ENCODE measurements around the gene MTHFD2L. TPM values are rescaled to one million over a fixed set of nuclear protein-coding genes. Genes with fewer than 3 reads are reported as not detected.

MTHFD2L gene
- total and polyA plus RNA-seq, 9 of the 15 experiments (the other 6 are each of a cell fraction or from before 2014, with no cell fraction given) = 10.0 to 39.0 (median 26.0) TPM

GRCh38 chr4:74297539-74297938 lies 139.6 kb downstream of the MTHFD2L start (continued):
- TF ChIP-seq HOMEZ (CRISPR knock-in tag; IDR thresholded peaks at IDR 0.05) (no peak), SMARCB1 (IDR thresholded peaks at IDR 0.05; ENCODE audit: insufficient read length, low read depth) (no peak), KDM2B (CRISPR knock-in tag; IDR thresholded peaks at IDR 0.05) (no peak)

- H3K79me2 ChIP-seq (ENCODE audit: control insufficient read depth, insufficient read depth, low read length) = peaks cover 95% of the 10 kb centered on the region
- no peaks in the 10 kb centered on the region for H3K9me1 ChIP-seq (ENCODE audit: control insufficient read depth, insufficient read depth, low read length)
- no peak overlapping the region for H3K4me3 ChIP-seq
- BruUV-seq (replicated peaks) = no TSS peak
- H2AFZ ChIP-seq (ENCODE audit: low read depth, low read length) = no peak overlapping the region
- FAIRE-seq (no peak), ATAC-seq (no peak), DNase-seq (ENCODE audit: extremely low read depth in 1 of 4, low spot score in 3 of 4) (no peak)
- no peaks in the 10 kb centered on the region for H3K27me3 ChIP-seq (ENCODE audit: control insufficient read depth in 2 of 2, insufficient read depth in 2 of 2, low read length in 2 of 2)
- H4K20me1 ChIP-seq (replicated peaks; ENCODE audit: control insufficient read depth, insufficient read depth, low read length) = no peaks in the 10 kb centered on the region
- no peak overlapping the region for H3K9ac ChIP-seq (ENCODE audit: insufficient read depth in 1 of 2, low read depth in 2 of 2, low read length in 2 of 2)
- H3K4me1 ChIP-seq (replicated peaks in 1 of 2; ENCODE audit: control insufficient read depth in 2 of 2, insufficient read depth in 2 of 2, low read length in 2 of 2) = no peaks in the 10 kb centered on the region
- WGBS (ENCODE audit: insufficient coverage, low coverage, missing lambda C conversion rate) = 63% methylated on average over 4 of the region's 4 CpGs
- CTCF ChIA-PET (ENCODE audit: low intra/inter-chr PET ratio) = no interaction called here
- H3K4me2 ChIP-seq (ENCODE audit: insufficient read depth, low read length) = no peak overlapping the region
- POLR2A ChIA-PET = no interaction called here
- H3K27ac ChIP-seq (ENCODE audit: extremely low read depth, low read depth, low read length) = no peak overlapping the region
- intact Hi-C loops (cut with micrococcal nuclease) = no loop called here
- H3K9me3 ChIP-seq (replicated peaks; ENCODE audit: control insufficient read depth, insufficient read depth, low read depth, low read length) = no peaks in the 10 kb centered on the region
- peaks cover 20% of the 10 kb centered on the region; the same call in 1 of the 3 replicates for H3K36me3 ChIP-seq (ENCODE audit: control insufficient read depth, insufficient read depth, low read length)
- in situ Hi-C loops (cut with MboI) = no loop called here
- TF ChIP-seq CREBBP (IDR thresholded peaks at IDR 0.05; ENCODE audit: low read depth, low read length) (no peak), POLR2H (tag; IDR thresholded peaks at IDR 0.05; ENCODE audit: low read depth) (no peak), HLTF (IDR thresholded peaks at IDR 0.05) (no peak), ZNF316 (IDR thresholded peaks at IDR 0.05) (peak; percentile 77), ZMIZ1 (IDR thresholded peaks at IDR 0.05; ENCODE audit: low read depth in 2 of 2, low read length in 2 of 2) (no peak)
- TF ChIP-seq, protein P1, sequence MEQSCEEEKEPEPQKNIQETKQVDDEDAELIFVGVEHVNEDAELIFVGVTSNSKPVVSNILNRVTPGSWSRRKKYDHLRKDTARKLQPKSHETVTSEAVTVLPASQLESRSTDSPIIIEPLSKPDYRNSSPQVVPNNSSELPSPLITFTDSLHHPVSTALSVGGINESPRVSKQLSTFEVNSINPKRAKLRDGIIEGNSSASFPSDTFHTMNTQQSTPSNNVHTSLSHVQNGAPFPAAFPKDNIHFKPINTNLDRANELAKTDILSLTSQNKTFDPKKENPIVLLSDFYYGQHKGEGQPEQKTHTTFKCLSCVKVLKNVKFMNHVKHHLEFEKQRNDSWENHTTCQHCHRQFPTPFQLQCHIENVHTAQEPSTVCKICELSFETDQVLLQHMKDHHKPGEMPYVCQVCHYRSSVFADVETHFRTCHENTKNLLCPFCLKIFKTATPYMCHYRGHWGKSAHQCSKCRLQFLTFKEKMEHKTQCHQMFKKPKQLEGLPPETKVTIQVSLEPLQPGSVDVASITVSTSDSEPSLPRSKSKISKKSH (CRISPR knock-in tag; IDR thresholded peaks at IDR 0.05) = no peak
- TF ChIP-seq, protein P2, sequence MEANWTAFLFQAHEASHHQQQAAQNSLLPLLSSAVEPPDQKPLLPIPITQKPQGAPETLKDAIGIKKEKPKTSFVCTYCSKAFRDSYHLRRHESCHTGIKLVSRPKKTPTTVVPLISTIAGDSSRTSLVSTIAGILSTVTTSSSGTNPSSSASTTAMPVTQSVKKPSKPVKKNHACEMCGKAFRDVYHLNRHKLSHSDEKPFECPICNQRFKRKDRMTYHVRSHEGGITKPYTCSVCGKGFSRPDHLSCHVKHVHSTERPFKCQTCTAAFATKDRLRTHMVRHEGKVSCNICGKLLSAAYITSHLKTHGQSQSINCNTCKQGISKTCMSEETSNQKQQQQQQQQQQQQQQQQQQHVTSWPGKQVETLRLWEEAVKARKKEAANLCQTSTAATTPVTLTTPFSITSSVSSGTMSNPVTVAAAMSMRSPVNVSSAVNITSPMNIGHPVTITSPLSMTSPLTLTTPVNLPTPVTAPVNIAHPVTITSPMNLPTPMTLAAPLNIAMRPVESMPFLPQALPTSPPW (CRISPR knock-in tag; IDR thresholded peaks at IDR 0.05) = no peak
- TF ChIP-seq, protein P3, sequence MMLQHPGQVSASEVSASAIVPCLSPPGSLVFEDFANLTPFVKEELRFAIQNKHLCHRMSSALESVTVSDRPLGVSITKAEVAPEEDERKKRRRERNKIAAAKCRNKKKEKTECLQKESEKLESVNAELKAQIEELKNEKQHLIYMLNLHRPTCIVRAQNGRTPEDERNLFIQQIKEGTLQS (IDR thresholded peaks at IDR 0.05) = peak; percentile 41; the same call in 1 of the 2 replicates
- TF ChIP-seq, protein P3 (CRISPR knock-in tag; conservative IDR thresholded peaks at IDR 0.05) = no peak
These were observed 146.2 kb downstream of the MTHFD2L start for GRCh38 chr4:74304095-74304625.

Measured in K562 (cell line).